HTERT RPE-1 (cell line): ENCODE data around the gene GAL3ST1.
"Not testable (repeated sequence)": the region's sequence is repeated elsewhere in the genome, so short reads cannot be mapped to it uniquely, and the experiment has no call there.

Experiments used
- in situ Hi-C: fragments of 300-500 bp; cut with MboI; formaldehyde crosslinking; loops from 4 replicates; pipeline ENCODE4 v1.14.3; 2020; ENCODE audit warnings: low sequenced_read_pairs

The GAL3ST1 gene, protein sequence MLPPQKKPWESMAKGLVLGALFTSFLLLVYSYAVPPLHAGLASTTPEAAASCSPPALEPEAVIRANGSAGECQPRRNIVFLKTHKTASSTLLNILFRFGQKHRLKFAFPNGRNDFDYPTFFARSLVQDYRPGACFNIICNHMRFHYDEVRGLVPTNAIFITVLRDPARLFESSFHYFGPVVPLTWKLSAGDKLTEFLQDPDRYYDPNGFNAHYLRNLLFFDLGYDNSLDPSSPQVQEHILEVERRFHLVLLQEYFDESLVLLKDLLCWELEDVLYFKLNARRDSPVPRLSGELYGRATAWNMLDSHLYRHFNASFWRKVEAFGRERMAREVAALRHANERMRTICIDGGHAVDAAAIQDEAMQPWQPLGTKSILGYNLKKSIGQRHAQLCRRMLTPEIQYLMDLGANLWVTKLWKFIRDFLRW

GRCh38 chr22:30574095-30574981 is at the start of gene GAL3ST1:
TSS of gene GAL3ST1 (minus strand) at chr22:30574665. CDS start at chr22:30557392, 17,273 bp downstream.
- in situ Hi-C loops, result no loop called here

DNA sequence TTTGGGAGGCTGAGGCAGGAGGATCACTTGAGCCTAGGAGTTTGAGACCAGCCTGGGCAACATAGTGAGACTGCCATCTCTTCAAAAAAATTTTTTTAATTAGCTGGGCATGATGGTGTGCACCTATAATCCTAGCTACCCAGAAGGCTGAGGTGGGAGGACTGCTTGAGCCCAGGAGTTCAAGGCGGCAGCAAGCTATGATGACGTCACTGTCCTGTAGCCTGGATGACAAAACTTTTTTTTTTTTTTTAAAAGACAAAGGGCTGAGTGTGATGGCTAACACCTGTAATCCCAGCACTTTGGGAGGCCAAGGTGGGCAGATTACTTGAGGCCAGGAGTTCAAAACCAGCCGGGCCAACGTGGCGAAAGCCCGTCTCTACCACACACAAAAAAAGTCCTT is 45.4 kb upstream of the GAL3ST1 start:
- in situ Hi-C loops, result not testable (repeated sequence)

DNA sequence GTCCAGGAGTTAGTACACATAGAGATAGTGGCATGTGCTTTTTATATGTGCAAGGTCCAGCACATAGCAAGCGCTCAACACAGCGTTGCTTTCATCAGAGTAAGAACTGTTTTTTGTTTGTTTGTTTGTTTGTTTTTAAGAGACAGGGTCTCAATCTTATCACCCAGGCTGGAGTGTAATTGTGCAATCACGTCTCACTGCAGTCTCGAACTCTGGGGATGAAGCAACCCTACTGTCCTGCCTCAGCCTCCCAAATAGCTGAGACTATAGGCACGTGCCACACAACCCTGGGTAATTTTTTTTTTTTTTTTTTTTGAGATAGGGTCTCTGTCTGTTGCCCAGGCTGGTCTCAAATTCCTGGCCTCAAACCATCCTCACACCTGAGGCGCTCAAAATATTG is 43.4 kb upstream of the GAL3ST1 start:
- in situ Hi-C loops, result no loop called here

GRCh38 chr22:30615543-30615954 is 41.1 kb upstream of the GAL3ST1 start:
- in situ Hi-C loops, result no loop called here

- in situ Hi-C loops, result no loop called here
Measured at GRCh38 chr22:30614879-30615278, 40.4 kb upstream of the GAL3ST1 start.

- in situ Hi-C loops, result no loop called here
Measured at GRCh38 chr22:30614268-30614667, 39.8 kb upstream of the GAL3ST1 start.

- in situ Hi-C loops, result no loop called here
Measured at GRCh38 chr22:30612789-30613188, 38.3 kb upstream of the GAL3ST1 start.

DNA sequence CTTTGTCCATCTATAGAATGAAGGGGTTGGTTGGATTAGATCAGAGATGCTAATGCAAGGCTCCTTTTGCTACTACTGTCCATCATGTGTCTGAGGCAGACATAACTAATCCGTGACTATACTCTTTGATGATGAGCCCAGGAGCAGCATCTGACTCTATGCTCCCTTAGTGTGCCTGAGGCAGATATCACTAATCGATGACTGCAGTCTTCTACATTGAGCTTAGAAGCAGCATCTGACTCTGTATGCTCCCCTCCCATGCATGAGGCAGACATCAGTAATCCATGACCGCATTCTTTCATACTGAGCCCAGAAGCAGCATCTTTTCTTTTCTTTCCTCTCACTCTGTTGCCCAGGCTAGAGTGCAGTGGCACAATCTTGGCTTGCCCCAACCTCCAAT is 36.7 kb upstream of the GAL3ST1 start:
- in situ Hi-C loops, result no loop called here

- in situ Hi-C loops, result no loop called here
Measured at GRCh38 chr22:30610299-30610698, 35.8 kb upstream of the GAL3ST1 start.

DNA sequence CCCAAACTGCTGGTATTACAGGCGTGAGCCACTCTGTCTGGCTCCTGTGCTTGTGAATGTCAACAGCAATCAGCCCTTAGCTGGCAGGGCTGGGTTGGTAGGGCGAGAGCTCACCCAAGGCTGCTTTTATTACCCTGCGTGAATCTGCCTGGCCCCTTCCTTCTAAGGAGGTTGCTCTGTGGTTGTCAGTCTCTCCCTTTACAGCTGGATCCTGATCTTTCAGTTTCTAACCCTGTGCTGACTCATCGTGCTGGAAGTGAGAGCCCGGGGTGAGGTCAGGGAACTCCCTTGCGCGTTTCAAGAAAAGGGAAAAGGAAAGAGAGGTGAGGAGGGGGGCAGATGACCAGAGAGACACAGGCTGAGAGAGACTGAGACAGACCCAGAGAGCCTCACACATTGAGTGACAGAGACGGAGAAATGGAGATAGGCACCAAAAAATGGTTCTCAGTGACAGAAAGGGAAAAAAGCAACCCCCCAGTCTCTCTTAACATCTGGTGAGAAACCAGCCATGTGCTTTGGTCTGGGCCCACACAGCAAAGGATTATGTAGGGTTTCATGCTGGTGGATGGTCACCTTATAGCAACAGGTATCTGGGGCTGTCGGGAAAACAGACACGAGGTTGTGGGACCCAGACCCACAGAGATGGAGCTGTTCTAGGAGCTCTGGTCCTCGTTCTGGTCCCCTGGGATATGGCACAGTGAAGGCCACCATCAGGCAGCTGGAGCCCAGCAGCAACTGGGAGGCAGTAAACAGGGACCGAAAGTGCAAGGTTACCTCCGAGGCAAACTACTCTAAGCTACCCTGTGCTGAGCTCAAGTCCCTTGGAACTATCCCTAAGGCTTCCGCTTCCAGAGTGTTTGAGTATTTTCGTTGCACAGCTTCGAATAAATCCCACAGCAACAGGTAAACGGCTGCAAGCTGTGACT is 35.1 kb upstream of the GAL3ST1 start:
- in situ Hi-C loops, result no loop called here

GRCh38 chr22:30607939-30608338 is 33.5 kb upstream of the GAL3ST1 start:
- in situ Hi-C loops, result no loop called here

DNA sequence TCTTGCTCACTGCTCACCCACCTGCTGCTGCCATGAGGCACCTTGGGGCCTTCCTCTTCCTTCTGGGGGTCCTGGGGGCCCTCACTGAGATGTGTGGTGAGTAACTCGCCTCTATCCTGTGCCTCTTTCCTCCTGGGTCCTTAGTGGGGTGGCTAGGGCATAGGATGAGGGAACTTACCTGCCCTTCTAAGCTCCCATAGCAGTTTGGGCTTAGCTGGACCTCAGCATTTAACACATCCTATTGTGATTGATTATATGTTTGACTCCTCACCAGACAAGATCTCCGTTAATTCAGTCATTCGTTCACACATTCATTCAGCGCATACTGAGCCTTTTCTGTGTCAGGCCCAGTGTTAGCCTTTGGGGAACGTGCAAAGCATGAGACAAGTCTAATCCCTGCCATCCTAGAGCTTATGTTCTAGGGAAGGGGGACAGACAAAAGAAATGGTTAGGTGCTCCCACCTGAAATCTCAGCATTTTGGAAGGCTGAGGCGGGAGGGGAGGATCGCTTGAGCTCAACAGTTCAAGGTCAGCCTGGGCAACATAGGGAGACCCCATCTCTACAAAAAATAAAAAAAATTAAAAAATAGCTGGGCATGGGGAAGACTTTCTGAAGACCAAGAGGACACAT is 33.0 kb upstream of the GAL3ST1 start:
- in situ Hi-C loops, result no loop called here

DNA sequence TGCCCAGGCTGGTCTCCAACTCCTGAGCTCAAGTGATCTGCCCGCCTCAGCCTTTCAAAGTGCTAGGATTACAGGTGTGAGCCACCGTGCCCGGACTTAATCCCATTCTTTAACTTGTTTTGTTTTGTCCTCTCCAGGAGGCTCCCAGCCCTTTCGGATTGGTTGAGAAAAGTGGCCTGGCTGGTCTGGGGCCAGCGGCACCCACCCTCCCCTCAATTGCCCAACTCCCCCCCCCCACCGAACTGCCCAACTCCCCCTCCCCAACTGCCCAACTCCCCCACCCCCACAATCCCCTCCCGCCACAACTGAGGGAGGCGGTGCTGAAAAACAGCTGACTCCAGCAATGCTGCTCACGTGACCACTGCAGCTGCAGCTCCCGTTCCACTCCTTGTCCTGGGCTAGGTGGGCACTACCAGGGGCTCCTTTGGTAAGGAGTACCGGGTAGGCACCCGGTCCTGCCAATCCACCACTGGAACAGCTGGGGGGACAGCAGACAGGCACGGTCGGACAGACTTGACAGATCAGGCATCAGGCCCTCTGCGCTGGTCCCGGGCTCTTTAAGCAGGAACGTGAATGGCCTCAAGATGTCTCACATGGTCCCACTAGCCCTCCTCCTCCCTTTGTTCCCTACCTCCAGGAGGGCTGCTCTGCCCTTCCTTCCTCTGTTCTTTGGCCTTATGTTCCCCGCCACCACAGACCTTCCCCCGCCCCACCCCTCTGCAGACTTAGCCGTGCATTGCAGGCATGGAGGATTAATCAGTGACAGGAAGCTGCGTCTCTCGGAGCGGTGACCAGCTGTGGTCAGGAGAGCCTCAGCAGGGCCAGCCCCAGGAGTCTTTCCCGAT is 32.2 kb upstream of the GAL3ST1 start, which contains the start of gene TCN2:
Gene TCN2 (plus strand): TSS at position 720 of the 845 bp plus-strand sequence. CDS start 158 bp downstream, outside the sequence.
- in situ Hi-C loops, result no loop called here

DNA sequence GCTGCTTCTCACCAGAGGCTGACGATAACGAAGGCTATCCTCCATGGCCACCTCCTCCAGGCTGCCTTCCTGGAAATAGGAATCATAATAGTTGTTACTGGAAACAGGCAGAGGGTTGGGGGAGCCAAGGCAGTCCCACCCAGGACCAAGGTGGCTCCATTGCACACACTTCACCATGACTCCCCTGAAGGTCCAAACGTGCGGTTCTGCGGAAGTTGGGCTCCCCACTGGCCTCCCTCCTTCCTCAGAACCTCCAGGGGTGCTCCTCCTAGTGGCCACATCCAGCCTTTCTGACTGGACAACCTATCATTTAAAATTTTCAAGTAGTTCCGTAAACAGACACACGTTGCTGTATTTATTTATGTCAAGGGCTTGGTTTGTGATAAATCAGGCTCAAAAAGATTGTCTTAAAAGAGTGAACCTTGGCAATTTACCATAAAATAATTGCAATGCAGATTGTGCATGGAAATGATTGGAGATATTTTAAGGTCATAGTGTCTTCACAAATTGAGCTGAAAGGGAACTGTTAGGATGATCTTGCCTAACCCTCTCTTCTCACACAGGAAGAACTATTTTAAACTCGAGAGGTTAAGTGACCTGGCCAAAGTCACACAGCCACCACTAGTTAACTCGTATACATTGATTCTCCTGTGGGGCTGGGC is 31.1 kb upstream of the GAL3ST1 start:
- in situ Hi-C loops, result no loop called here

DNA sequence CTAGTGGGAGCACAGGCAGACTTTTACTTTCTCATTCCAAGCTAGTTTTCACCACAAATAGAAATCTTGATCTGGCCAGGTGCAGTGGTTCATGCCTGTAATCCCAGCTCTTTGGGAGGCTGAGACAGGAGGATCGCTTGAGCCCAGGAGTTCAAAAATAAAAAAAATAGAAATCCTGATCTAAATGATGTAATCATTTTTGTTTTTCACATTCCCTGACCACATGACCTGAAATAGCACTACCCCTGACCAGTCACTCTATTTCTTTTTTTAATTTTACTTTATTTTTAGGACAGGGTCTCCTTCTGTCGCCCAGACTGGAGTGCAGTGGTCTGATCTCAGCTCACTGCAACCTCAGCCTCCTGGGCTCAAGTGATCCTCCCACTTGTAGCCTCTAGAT is 30.3 kb upstream of the GAL3ST1 start:
- in situ Hi-C loops, result no loop called here

DNA sequence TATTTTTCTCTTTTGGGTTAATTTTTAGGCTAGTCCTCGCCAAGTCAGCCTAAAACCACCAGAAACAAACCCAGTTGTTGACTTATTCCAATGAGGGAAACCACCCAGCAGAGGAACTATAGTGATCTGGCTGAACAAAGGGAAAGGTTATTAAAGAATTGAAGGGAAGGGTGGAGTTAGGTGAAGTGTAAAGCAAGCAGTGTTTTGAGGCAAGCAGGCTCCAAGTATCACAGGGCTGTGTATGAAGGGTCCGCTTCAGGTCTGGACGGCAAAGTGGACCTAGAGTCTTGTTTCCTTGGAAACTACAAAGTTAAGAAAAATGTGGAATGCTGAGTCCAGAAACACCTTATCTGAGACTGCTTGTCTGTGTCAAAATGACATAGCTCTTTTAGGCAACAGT is 29.3 kb upstream of the GAL3ST1 start:
- in situ Hi-C loops, result no loop called here

- in situ Hi-C loops, result no loop called here
Measured at GRCh38 chr22:30602049-30602448, 27.6 kb upstream of the GAL3ST1 start.

- in situ Hi-C loops, result no loop called here
Measured at GRCh38 chr22:30601464-30601863, 27.0 kb upstream of the GAL3ST1 start.

DNA sequence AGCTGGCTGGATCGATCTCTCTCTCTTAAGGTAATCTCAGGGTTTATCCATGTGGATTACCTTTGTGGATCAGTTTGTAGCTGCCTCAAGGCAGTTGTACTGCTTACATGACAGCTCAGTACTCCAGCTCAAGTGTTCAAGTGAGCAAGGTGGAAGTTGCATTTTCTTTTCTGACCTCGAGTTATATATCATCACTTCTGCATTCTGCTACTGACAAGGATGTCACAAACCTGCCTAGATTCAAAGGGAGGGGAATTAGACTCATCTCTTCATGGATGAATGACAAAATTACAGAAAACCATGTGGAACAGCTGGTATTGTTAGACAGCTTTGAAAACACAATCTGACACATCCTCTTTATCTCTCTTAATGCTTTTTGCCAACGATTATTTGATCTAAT is 26.5 kb upstream of the GAL3ST1 start:
- in situ Hi-C loops, result no loop called here
